Kidney (tissue), 14 donors: ENCODE data around the gene PRDX6. TPM values are rescaled to one million over a fixed set of nuclear protein-coding genes. Genes with fewer than 3 reads are reported as not detected.

Experiments
- DNase-seq, 5 donors: peaks; one replicate each; pipeline ENCODE4 v3.0.0-alpha.2; 2013 to 2020
- FAIRE-seq: peaks from 2 replicates; lab custom pipeline; 2012; peaks lifted over from hg19 to GRCh38; lab: Jason Lieb, UNC
- H3K27ac ChIP-seq, 2 donors: one replicate each; pipeline ENCODE4 v1.7.0; 2013; ENCODE audit warnings: low read depth in 2 of 2, low read length in 2 of 2, inconsistent platforms in 1 of 2
- H3K27me3 ChIP-seq: one replicate; pipeline ENCODE4 v1.7.1; 2013; ENCODE audit warnings: low read length, inconsistent platforms; ENCODE audit not compliant: control insufficient read depth, insufficient read depth
- H3K36me3 ChIP-seq, 3 donors: one replicate each; pipeline versions ENCODE4 v1.7.0 to v1.7.1; 2013; ENCODE audit warnings: low read length in 3 of 3, control low read depth in 1 of 3, inconsistent platforms in 1 of 3; ENCODE audit not compliant: insufficient read depth in 3 of 3, control insufficient read depth in 2 of 3
- H3K4me1 ChIP-seq, 3 donors: one replicate each; pipeline versions ENCODE4 v1.7.0 to v1.7.1; 2013; ENCODE audit warnings: low read length in 3 of 3, inconsistent platforms in 1 of 3, low read depth in 1 of 3; ENCODE audit not compliant: control insufficient read depth in 2 of 3, insufficient read depth in 2 of 3
- H3K4me3 ChIP-seq, 3 donors: one replicate each; pipeline versions ENCODE4 v1.7.0 to v1.8.1; 2013; ENCODE audit warnings: low read length in 3 of 3, control low read depth in 1 of 3, inconsistent platforms in 1 of 3
- H3K9ac ChIP-seq, 3 donors: one replicate each; pipeline versions ENCODE4 v1.7.0 to v1.7.1; 2013; ENCODE audit warnings: low read length in 3 of 3, control low read depth in 1 of 3, inconsistent platforms in 1 of 3
- H3K9me3 ChIP-seq, 3 donors: one replicate each; pipeline versions ENCODE4 v1.7.0 to v1.7.1; 2013; ENCODE audit warnings: low read length in 3 of 3, control low read depth in 1 of 3, inconsistent platforms in 1 of 3; ENCODE audit not compliant: control insufficient read depth in 2 of 3, insufficient read depth in 1 of 3
- CTCF ChIP-seq: IDR thresholded peaks from 3 replicates; pipeline ENCODE4 v1.5.1; 2012; ENCODE audit warnings: mild to moderate bottlenecking, moderate library complexity, borderline replicate concordance; ENCODE audit not compliant: insufficient read depth; ENCODE audit errors: extremely low read depth
- intact Hi-C: fragments of 100-400 bp; cut with DNase I; formaldehyde crosslinking; loops from one replicate; pipeline ENCODE4 v1.11.1; 2022
- polyA plus RNA-seq: library from polyadenylated mRNA; stranded (reverse); fragments of 350-450 nt; fragmentation: Illumina TruSeq; extraction: RNeasy Lipid Tissue Mini Kit (QIAGEN cat#74804); gene quantifications from one replicate; pipeline ENCODE4 v1.2.3, GENCODE V29; 2014; ENCODE audit warnings: low read depth, low replicate concordance; ENCODE audit not compliant: insufficient read depth
- total RNA-seq: library from RNA; stranded (reverse); fragmentation: NEBNext Ultra II Directional; extraction: Animal tissue kit (Norgen Biotek cat#: 25700); gene quantifications from one replicate; pipeline ENCODE4 v1.2.1, GENCODE V29; 2021
- donor health status: control.
- donor health status: control.
- donor health status: control.
- donor health status: control.
- donor health status: control.
- donor health status: DM: yes; HTN: yes; CAD: no.
- donor health status: Normal renal cell carcinoma (clear cell type).

PRDX6 gene
- total and polyA plus RNA-seq, 2 donors from 2014 or later, result 280 to 563 TPM

GRCh38 chr1:173485401-173485800 lies 8.3 kb downstream of the PRDX6 start:
- no peaks in the 10 kb centered on the region for H3K9me3 ChIP-seq
- no peak overlapping the region for H3K4me3 ChIP-seq
- H3K27ac ChIP-seq, result no peak overlapping the region
- FAIRE-seq, result no peak
- intact Hi-C loops, result no loop called here
- DNase-seq, result no peak
- no peaks in the 10 kb centered on the region for H3K27me3 ChIP-seq
- no peak for TF ChIP-seq CTCF
- peaks cover 0 to 2% (median 0%) of the 10 kb centered on the region in 3 donors for H3K4me1 ChIP-seq
- no peak overlapping the region for H3K9ac ChIP-seq
- peaks cover 17 to 64% (median 59%) of the 10 kb centered on the region in 3 donors for H3K36me3 ChIP-seq

GRCh38 chr1:173488001-173488400 lies 10.9 kb downstream of the PRDX6 start:
- no peak overlapping the region for H3K9ac ChIP-seq
- H3K27me3 ChIP-seq, result no peaks in the 10 kb centered on the region
- no peaks in the 10 kb centered on the region for H3K9me3 ChIP-seq
- DNase-seq (no peak), FAIRE-seq (no peak)
- H3K27ac ChIP-seq, result no peak overlapping the region
- TF ChIP-seq CTCF, result no peak
- intact Hi-C loops, result no loop called here
- H3K36me3 ChIP-seq, result peaks cover 6 to 42% (median 40%) of the 10 kb centered on the region in 3 donors
- H3K4me1 ChIP-seq, result no peaks in the 10 kb centered on the region
- H3K4me3 ChIP-seq, result no peak overlapping the region

- Histone ChIP-seq H3K4me3 (no peak overlapping the region), H3K27me3 (no peaks in the 10 kb centered on the region), H3K27ac (no peak overlapping the region), H3K9ac (no peak overlapping the region), H3K4me1 (no peaks in the 10 kb centered on the region), H3K9me3 (no peaks in the 10 kb centered on the region), H3K36me3 (peaks cover 6 to 38% (median 35%) of the 10 kb centered on the region in 3 donors)
- TF ChIP-seq CTCF, result no peak
- FAIRE-seq (no peak), DNase-seq (no peak)
- intact Hi-C loops, result no loop called here
Measured at GRCh38 chr1:173489149-173489600, 12.0 kb downstream of the PRDX6 start.

- Histone ChIP-seq H3K4me1 (no peaks in the 10 kb centered on the region), H3K27me3 (no peaks in the 10 kb centered on the region), H3K27ac (no peak overlapping the region), H3K36me3 (peaks cover 6 to 37% (median 32%) of the 10 kb centered on the region in 3 donors), H3K4me3 (no peak overlapping the region), H3K9me3 (no peaks in the 10 kb centered on the region), H3K9ac (no peak overlapping the region)
- DNase-seq (no peak), FAIRE-seq (no peak)
- intact Hi-C loops, result no loop called here
- TF ChIP-seq CTCF, result no peak
Measured at GRCh38 chr1:173489929-173490328, 12.8 kb downstream of the PRDX6 start.
